Activated gamma-delta T cell treated with Interleukin-2 at 50 U/mL for 16 hours (primary cell): Measurements from ENCODE around the gene C10orf105.

ENCODE experiments used
- DNase-seq: peaks from one replicate; pipeline ENCODE4 v3.0.0-alpha.2; 2020

The C10orf105 gene

GRCh38 chr10:71695502-71696476 is 23.8 kb downstream of the C10orf105 start:
- DNase-seq, result no peak

- peak; percentile 41 for DNase-seq
Observed at GRCh38 chr10:71694567-71694968, 25.0 kb downstream of the C10orf105 start.

- DNase-seq, result no peak
Observed at GRCh38 chr10:71694039-71694501, 25.5 kb downstream of the C10orf105 start.

GRCh38 chr10:71693377-71693776 is 26.2 kb downstream of the C10orf105 start:
- no peak for DNase-seq

- DNase-seq, result no peak
Observed at GRCh38 chr10:71692598-71693306, 26.8 kb downstream of the C10orf105 start.

GRCh38 chr10:71691405-71691804 is 28.2 kb downstream of the C10orf105 start:
- DNase-seq, result no peak

- DNase-seq, result no peak
Observed at GRCh38 chr10:71690094-71690720, 29.4 kb downstream of the C10orf105 start.

GRCh38 chr10:71688256-71688655 is 31.3 kb downstream of the C10orf105 start:
- no peak for DNase-seq

- no peak for DNase-seq
Observed at GRCh38 chr10:71687480-71687879, 32.1 kb downstream of the C10orf105 start.

GRCh38 chr10:71687077-71687476 is 32.5 kb downstream of the C10orf105 start:
- DNase-seq, result no peak

GRCh38 chr10:71685554-71686232 is 33.9 kb downstream of the C10orf105 start:
- no peak for DNase-seq

- no peak for DNase-seq
Observed at GRCh38 chr10:71684356-71685173, 35.0 kb downstream of the C10orf105 start.

- no peak for DNase-seq
Observed at GRCh38 chr10:71683301-71683700, 36.3 kb downstream of the C10orf105 start.

- DNase-seq, result no peak
Observed at GRCh38 chr10:71681977-71682376, 37.6 kb downstream of the C10orf105 start.

- DNase-seq, result no peak
Observed at GRCh38 chr10:71679425-71679824, 40.2 kb downstream of the C10orf105 start.

- DNase-seq, result no peak
Observed at GRCh38 chr10:71678057-71678805, 41.3 kb downstream of the C10orf105 start.

GRCh38 chr10:71677261-71677660 is 42.3 kb downstream of the C10orf105 start:
- no peak for DNase-seq

- no peak for DNase-seq
Observed at GRCh38 chr10:71675295-71675970, 44.1 kb downstream of the C10orf105 start.

GRCh38 chr10:71671994-71672946 is 47.3 kb downstream of the C10orf105 start:
- DNase-seq, result no peak
